Mononuclear cell (primary cell): ENCODE data around the gene GNAS-AS1. TPM values are rescaled to one million over a fixed set of nuclear protein-coding genes. Genes with fewer than 3 reads are reported as not detected.

Experiments used
- H3K27me3 ChIP-seq: 2 replicates; pipeline ENCODE4 v1.6.0; 2011; ENCODE audit warnings: low read length, control low read depth; ENCODE audit not compliant: insufficient read depth
- H3K4me1 ChIP-seq: 2 replicates; pipeline ENCODE4 v1.5.1; 2011; ENCODE audit warnings: mild to moderate bottlenecking, low read length, control low read depth; ENCODE audit not compliant: insufficient read depth
- H3K4me3 ChIP-seq: 2 replicates; pipeline ENCODE4 v1.5.1; 2011; ENCODE audit warnings: mild to moderate bottlenecking, low read length, moderate library complexity
- H3K9me3 ChIP-seq: 2 replicates; pipeline ENCODE4 v1.5.1; 2011; ENCODE audit warnings: low read depth, mild to moderate bottlenecking, control low read depth, low read length
- total RNA-seq: library from RNA; depleted of rRNA; stranded (reverse); fragments of >200 nt; gene quantifications from one replicate; pipeline ENCODE4 v1.2.3, GENCODE V29; 2012

The GNAS-AS1 gene
- total RNA-seq, 1 donor, result 0.10 TPM

DNA sequence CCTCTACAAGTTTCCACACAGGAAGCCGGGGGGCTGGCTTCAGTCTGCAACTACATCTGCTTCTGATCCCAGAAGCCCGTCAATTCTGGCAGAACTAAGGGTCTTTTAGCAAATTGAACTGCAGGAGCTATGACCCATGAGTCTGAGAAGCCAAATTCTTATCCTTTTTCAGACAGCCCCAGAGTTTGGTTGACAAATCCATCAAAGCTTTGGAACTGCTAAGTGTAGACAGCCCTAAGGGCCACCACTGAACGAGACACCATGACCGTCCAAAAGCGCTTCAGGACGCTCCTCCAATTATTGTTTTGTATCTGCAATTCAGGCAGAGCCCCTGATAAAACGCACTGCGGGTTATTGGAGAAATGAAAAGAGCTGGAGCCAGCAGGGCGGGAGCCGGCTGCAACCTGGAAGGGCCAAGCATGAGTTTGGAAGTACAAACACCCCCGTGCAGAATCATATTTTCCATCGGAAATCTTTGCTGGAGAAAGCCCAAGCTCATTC, 67.1 kb downstream of the GNAS-AS1 start:
- no peaks in the 10 kb centered on the region for H3K4me1 ChIP-seq
- no peaks in the 10 kb centered on the region for H3K27me3 ChIP-seq
- H3K4me3 ChIP-seq, result no peak overlapping the region
- no peaks in the 10 kb centered on the region for H3K9me3 ChIP-seq

DNA sequence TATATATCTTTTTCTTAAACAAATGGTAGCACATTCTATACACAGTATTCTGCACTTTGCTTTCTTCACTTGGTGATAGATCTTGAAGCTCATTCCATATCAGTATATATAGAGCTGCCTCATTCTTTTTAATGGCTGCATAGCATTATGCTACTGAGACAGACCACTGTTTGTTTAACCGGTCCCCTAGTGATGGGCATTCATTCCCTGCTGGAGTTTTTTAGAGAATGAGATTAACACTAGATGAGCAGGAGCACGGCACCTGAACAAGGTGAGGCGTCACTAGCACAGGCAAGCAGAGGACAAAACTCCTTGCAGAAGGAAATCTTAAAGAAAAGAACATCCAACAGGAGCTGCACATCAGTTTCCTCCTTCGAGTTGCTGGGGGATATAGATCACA, 69.6 kb downstream of the GNAS-AS1 start:
- H3K4me1 ChIP-seq, result no peaks in the 10 kb centered on the region
- H3K9me3 ChIP-seq, result no peaks in the 10 kb centered on the region
- H3K4me3 ChIP-seq, result no peak overlapping the region
- H3K27me3 ChIP-seq, result no peaks in the 10 kb centered on the region

DNA sequence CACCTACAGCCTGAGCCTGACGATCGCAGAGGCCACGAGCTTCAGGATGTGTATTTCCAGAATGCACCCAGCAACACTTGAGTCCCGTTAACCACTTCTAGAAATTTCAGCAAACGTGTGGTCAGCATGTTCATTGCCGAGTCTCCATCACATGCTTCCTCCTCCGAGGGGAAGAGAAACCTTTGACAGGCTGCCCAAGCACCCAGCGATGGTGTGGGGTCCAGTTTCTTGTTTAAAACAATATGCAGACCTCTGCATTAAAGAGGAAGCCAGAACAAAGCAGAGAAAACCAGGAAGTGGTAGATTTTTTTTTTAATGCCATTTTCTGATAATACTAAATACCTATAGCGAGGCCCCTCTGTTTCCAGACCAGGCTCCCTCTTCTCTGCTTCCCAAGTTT, 71.9 kb downstream of the GNAS-AS1 start:
- no peak overlapping the region for H3K4me3 ChIP-seq
- H3K4me1 ChIP-seq, result no peaks in the 10 kb centered on the region
- H3K27me3 ChIP-seq, result no peaks in the 10 kb centered on the region
- no peaks in the 10 kb centered on the region for H3K9me3 ChIP-seq

DNA sequence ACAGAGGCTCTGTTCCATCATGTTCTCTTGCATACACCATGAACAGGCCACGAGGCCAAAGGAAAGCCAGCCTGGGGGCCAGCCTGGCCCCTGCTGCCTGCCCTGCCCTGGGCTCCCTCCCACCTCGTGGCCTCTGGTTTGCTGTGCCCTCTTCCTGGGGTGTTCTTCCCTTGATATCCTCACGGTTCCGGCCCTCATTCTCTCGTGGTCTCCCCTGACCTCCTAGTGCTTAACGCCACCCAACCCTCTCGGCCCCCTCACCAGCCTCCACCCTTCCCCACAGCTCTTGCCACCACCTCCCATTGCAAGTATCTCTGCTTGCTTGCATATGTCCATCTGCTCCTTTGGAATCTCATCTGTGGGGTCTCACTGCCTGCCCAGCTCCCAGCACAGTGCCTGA, 73.0 kb downstream of the GNAS-AS1 start:
- Histone ChIP-seq H3K27me3 (no peaks in the 10 kb centered on the region), H3K9me3 (no peaks in the 10 kb centered on the region), H3K4me1 (no peaks in the 10 kb centered on the region), H3K4me3 (no peak overlapping the region)

DNA sequence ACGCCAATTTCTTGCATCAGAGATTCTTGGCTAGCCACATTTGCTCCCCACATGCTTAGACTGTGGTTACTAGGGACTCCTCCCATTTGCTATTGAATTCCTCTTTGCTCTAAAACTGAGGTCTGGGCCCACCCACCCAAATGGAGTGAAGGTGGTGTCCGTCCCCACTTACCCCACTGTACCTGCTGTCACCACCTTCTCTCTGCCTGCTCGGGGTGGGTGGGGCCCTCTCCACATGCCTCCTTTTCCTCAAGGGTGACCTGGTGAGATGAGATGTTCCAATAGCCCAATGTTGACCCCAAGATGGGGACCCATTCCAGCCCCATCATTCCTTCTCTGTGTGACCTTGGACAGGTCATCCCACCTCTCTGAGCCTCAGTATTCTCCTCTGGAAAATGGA, 74.6 kb downstream of the GNAS-AS1 start:
- Histone ChIP-seq H3K9me3 (no peaks in the 10 kb centered on the region), H3K4me3 (no peak overlapping the region), H3K4me1 (no peaks in the 10 kb centered on the region), H3K27me3 (no peaks in the 10 kb centered on the region)

DNA sequence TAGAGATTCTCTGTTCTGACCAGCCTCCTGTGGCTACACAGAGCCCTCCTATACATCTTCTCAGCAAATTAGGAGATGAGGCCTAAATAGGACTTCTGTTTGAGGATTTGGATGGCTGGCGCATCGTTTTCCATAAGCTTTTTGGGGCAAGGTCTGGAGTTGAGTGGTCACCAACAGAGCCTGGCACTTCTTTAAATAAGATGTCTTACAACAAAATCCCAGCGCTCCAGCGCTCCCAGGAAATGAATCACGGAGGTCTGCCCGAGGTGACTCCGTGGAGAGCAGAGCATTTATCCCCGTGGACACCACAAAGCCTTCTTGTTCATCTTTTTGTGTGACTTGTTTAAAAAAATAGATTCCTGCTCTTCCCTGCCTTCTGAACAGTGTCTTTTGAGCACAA, 75.3 kb downstream of the GNAS-AS1 start:
- Histone ChIP-seq H3K9me3 (no peaks in the 10 kb centered on the region), H3K4me3 (no peak overlapping the region), H3K4me1 (no peaks in the 10 kb centered on the region), H3K27me3 (no peaks in the 10 kb centered on the region)

DNA sequence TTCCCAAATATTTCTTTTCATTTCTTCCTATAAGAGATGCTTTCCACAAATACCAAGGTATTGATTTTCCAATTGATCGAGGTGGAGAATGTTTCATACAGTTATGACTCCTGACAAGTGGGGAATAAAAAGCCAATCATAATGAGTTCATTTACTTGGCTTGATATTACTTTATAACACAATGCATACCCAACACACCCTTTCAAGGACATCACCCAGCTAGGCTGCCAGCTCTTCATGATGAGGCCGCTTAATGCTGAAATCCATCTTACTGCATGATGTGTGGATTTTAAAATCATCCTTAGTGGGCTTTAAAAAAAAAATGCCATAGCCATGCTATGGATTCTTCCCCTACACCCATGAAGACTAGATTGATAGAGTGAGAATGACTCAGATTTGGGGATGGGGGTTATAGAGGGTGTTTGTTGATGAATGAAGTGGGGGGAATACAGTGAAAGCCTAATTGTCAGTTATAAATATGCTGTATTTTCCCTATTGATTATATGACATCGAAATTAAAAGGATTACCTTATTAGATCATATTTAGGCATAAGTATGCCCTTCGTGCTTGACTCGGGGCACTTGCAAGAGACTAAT, 75.9 kb downstream of the GNAS-AS1 start:
- Histone ChIP-seq H3K27me3 (no peaks in the 10 kb centered on the region), H3K4me1 (no peaks in the 10 kb centered on the region), H3K9me3 (no peaks in the 10 kb centered on the region), H3K4me3 (no peak overlapping the region)

DNA sequence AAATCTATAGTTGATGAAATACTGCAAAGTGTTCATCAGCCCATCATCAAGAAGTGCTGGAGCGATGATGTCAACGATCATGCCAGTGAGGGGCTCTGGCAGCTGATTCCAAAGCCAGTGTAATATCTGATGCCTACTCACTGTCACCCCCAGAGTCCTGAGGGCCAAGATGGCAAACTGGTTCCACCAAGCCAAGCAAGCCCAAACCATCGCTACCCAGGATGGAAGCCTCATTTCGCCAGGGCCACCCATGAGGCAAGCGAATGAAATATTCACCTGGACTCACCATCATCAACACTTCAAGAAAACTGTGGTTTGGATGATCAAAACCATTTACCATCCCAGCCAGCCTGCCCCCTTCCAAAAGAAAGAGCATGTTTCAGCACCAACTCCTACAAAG, 76.5 kb downstream of the GNAS-AS1 start:
- H3K27me3 ChIP-seq, result no peaks in the 10 kb centered on the region
- no peaks in the 10 kb centered on the region for H3K9me3 ChIP-seq
- H3K4me3 ChIP-seq, result no peak overlapping the region
- H3K4me1 ChIP-seq, result no peaks in the 10 kb centered on the region

DNA sequence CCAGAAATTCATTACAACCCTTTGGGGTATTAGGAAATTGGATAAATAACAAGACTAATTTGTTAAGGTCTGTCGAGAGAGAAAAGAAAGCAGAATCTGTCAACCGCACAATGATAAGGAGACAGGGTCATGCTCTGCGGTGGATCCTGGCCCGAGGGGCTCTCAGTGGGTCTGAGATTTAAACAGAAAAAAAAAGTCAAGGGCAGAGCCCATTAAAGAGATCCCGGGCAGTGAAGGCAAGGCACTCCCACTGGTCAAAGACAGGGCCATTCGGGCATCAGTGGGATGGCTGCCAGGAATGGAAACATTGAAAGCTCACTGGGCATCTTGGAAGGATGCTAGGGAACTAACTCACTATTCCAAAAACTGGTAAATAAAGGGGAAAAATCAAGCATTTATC, 77.9 kb downstream of the GNAS-AS1 start:
- H3K4me1 ChIP-seq, result no peaks in the 10 kb centered on the region
- H3K4me3 ChIP-seq, result no peak overlapping the region
- H3K27me3 ChIP-seq, result peaks cover under 1% of the 10 kb centered on the region
- H3K9me3 ChIP-seq, result no peaks in the 10 kb centered on the region

Other genes starting within 250 kb of the GNAS-AS1 start
- 90.3 TPM for gene STX16, start 199.6 kb downstream of the GNAS-AS1 start, total RNA-seq
- 25.5 TPM for gene NPEPL1, start 158.1 kb downstream of the GNAS-AS1 start, total RNA-seq
- gene GNAS, start 1.8 kb upstream of the GNAS-AS1 start, total RNA-seq, result 461 TPM
- gene NELFCD, start 130.4 kb upstream of the GNAS-AS1 start, total RNA-seq, result 37.2 TPM
- gene CTSZ, start 156.4 kb upstream of the GNAS-AS1 start, total RNA-seq, result 184 TPM
- 188 TPM for gene TUBB1, start 168.5 kb upstream of the GNAS-AS1 start, total RNA-seq
- gene ATP5F1E, start 181.4 kb upstream of the GNAS-AS1 start, total RNA-seq, result 35.7 TPM
- 72.8 TPM for gene PRELID3B, start 191.9 kb upstream of the GNAS-AS1 start, total RNA-seq